Psoas muscle (tissue), 8 donors: Measurements from ENCODE around the gene VKORC1. TPM values are rescaled to one million over a fixed set of nuclear protein-coding genes. Genes with fewer than 3 reads are reported as not detected.
"Not testable (repeated sequence)": the region's sequence is repeated elsewhere in the genome, so short reads cannot be mapped to it uniquely, and the experiment has no call there.

Experiments used
- ATAC-seq, 4 donors: fragments of 200-7000 bp; cut with Tn5 transposase; one replicate each; pipeline ENCODE4 v1.9.1; 2020; ENCODE audit warnings: moderate library complexity in 3 of 4, mild to moderate bottlenecking in 2 of 4
- DNase-seq, 2 donors: peaks; one replicate each; pipeline ENCODE4 v3.0.0-alpha.2; 2020
- H3K27ac ChIP-seq: fragments of 200-600 bp; one replicate; pipeline ENCODE4 v1.8.0; 2022
- H3K27me3 ChIP-seq, 3 donors: fragments of 200-600 bp in 1 of 3; one replicate each; pipeline versions ENCODE4 v1.6.1 to v1.8.0; 2013 to 2022; ENCODE audit warnings: low read length in 2 of 3, mild to moderate bottlenecking in 2 of 3, moderate library complexity in 1 of 3; ENCODE audit not compliant: insufficient read depth in 3 of 3
- H3K36me3 ChIP-seq, 2 donors: fragments of 200-600 bp in 1 of 2; one replicate each; pipeline versions ENCODE4 v1.6.1 to v1.8.0; 2013 to 2022; ENCODE audit warnings: low read depth in 1 of 2, mild to moderate bottlenecking in 1 of 2, moderate library complexity in 1 of 2; ENCODE audit not compliant: insufficient read depth in 1 of 2
- H3K4me1 ChIP-seq: fragments of 200-600 bp; one replicate; pipeline ENCODE4 v1.8.0; 2022
- H3K4me3 ChIP-seq: fragments of 200-600 bp; one replicate; pipeline ENCODE4 v1.8.0; 2022; ENCODE audit warnings: mild to moderate bottlenecking
- H3K9me3 ChIP-seq: fragments of 200-600 bp; one replicate; pipeline ENCODE4 v1.8.0; 2022
- CTCF ChIP-seq: fragments of 200-600 bp; IDR thresholded peaks from one replicate; pipeline ENCODE4 v1.8.0; 2022; ENCODE audit warnings: antibody characterized with exemption
- WGBS, 3 donors: extraction: QIAGEN DNeasy Blood & Tissue Kit; methylation state at CpG; one replicate each; pipeline versions ENCODE4 v1.1.6 to v1.1.7; 2013; 5-methylcytosine and 5-hydroxymethylcytosine counted together
- intact Hi-C, 2 donors: fragments of 100-400 bp; cut with DNase I; formaldehyde crosslinking; loops; one replicate each; pipeline versions ENCODE4 v1.11.0 to v1.14.2; 2022
- polyA plus RNA-seq, 3 donors: library from polyadenylated mRNA; stranded (reverse); fragments of 200-250 nt; gene quantifications; one replicate each; pipeline ENCODE4 v1.2.3, GENCODE V29; 2013
- total RNA-seq, 4 donors: library from RNA; stranded (reverse); fragmentation: NEBNext Ultra II Directional in 2 of 4; extraction: Animal tissue kit (Norgen Biotek cat#: 25700) in 2 of 4; gene quantifications; one replicate each; pipeline versions ENCODE4 v1.2.1 to v1.2.4, GENCODE V29; 2021 to 2023
- donor health status: healthy with polysubstance abuse.
- donor health status: DM: no; HTN: no; CAD: no; lungs with moderate emphysema.
- donor health status: Bipolar disorder and iron deficiency.
- donor health status: healthy.
- donor health status: DM: yes; HTN: yes; CAD: no.
- donor health status: DM: no; HTN: no; CAD: no.
- donor health status: DM: no; HTN: no; CAD: no.
- donor health status: DM: yes; HTN: yes; CAD: no.

VKORC1 gene
- total and polyA plus RNA-seq, 7 donors: 13.3 to 57.0 (median 17.8) TPM

DNA sequence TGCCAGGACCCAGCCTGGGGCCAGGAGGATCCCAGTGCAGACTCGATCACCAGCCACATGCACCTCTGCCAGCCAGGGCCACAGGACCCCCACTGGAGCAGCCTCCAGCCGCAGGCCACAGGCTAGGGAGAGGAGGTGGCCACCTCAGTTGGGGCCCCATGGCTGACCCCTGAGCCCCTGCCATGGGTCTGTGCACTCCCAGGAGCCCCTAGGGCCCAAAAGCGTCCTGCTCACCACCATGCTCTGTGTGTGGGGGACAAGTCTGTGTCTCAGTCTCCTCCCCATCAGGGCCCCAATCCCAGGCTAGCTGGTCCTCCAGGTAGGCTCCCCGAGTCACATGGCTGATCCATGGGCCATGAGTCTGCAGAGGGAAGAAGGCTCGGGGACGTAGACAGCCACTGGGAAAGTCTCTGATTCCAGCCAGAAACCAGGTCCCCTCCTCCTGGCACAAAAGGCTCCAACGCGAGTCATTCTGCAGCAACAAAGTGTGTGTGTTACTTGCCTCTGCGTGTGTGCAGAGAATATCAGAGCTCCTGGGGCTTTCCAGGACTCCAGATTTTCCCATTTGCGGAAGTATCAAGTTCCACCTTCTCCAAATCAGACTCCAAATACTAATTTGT is 47.0 kb upstream of the VKORC1 start:
- peak in 1 of 2 donors; percentile 63 for DNase-seq
- TF ChIP-seq CTCF: no peak
- H3K27me3 ChIP-seq: no peaks in the 10 kb centered on the region
- H3K36me3 ChIP-seq: no peaks in the 10 kb centered on the region
- peaks cover 23% of the 10 kb centered on the region for H3K4me1 ChIP-seq
- H3K9me3 ChIP-seq: no peaks in the 10 kb centered on the region
- peak overlapping the region; percentile 70 for H3K4me3 ChIP-seq
- peak overlapping the region; percentile 82 for H3K27ac ChIP-seq
- WGBS, 3 donors: 25 to 28% (median 25%) methylated on average over 10 of the region's 10 CpGs
- intact Hi-C loops: loop anchor here (1.0 to 5.0 kb wide), 3 partner anchors 34 to 157 kb away; partner anchors contain the start of genes BCKDK (in 1 of the 2), HSD3B7 (in 1 of the 2) and VKORC1 (in 1 of the 2)
- peak in 3 of 4 donors; percentile 2 to 4 (median 4) for ATAC-seq

DNA sequence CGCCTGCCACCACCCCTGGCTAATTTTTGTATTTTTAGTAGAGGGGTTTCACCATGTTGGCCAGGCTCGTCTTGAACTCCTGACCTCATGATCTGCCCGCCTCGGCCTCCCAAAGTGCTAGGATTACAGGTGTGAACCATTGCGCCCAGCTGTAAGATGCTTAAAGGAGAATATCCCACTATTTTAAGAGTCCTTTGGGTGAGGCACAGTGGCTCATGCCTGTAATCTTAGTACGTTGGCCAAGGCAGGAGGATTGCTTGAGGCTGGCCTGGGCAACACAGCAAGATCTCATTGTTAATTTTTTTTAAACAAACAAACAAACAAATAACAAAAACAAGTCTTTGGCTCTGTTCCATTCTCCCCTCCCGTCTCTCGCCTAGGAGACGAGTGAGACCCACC is 46.5 kb upstream of the VKORC1 start:
- not testable (repeated sequence) for H3K9me3 ChIP-seq, H3K27me3 ChIP-seq, DNase-seq, ATAC-seq, H3K36me3 ChIP-seq
- intact Hi-C loops: loop anchor here in 1 of 2 donors (5.0 kb wide), 1 partner anchor 34 kb away; the partner anchor contains the start of gene BCKDK
- peaks cover 23% of the 10 kb centered on the region for H3K4me1 ChIP-seq
- H3K4me3 ChIP-seq: peak overlapping the region; percentile 70
- 86 to 90% (median 89%) methylated on average over 9 of the region's 9 CpGs for WGBS, 3 donors
- peak overlapping the region; percentile 82 for H3K27ac ChIP-seq

DNA sequence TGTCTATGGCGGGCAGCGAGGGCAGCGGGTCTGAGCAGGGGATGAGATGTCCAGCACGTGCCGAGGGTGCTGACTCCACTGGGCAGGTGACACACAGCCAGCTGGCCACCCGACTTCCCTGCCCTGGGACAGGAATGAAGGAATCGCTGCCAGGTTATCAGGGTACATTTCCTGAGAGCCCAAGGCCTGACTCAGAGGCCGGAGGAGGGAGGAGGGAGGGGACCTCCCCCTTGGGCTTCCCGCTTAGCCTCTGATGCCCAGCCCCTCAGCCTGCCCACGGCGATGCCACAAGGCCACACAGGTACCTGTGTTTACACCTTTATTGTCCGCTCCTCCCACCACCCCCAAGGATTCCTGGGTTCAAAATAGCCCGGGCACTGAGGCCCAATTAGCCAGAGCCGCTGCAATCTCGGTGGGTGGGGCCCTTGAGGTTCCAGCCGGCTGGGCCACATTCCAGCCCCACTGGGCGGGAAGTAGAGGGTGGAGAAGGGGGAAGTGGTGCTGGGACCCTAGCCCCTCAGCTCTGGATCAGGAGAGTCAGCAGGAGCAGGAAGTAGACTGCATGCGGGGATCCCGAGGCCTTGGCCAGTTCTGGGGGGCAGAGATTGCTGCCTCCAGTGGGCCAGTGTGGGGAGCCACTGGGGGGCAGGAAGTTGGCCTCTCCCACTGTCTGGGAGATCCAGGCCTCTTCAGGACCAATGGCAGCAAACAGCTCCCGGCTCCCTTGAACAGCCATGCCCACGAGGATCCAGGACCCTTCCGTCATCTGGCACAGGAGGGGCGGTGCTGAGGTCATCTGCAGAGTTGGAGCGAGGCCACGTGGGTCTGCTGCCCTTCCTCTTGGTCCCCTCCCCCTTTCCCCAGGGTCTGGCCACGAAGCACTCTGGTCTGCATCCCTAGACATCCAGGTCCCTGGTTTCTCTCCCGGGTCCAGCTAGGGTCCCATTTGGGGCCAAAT is 44.3 kb upstream of the VKORC1 start:
- Histone ChIP-seq H3K4me1 (peaks cover 23% of the 10 kb centered on the region), H3K27ac (peak overlapping the region; percentile 27), H3K27me3 (no peaks in the 10 kb centered on the region), H3K9me3 (no peaks in the 10 kb centered on the region), H3K4me3 (peak overlapping the region; percentile 34), H3K36me3 (no peaks in the 10 kb centered on the region)
- intact Hi-C loops: no loop called here
- TF ChIP-seq CTCF: no peak
- WGBS, 3 donors: 42 to 45% (median 45%) methylated on average over 25 to 27 of the region's 27 CpGs
- DNase-seq (peak; percentile 75 to 91), ATAC-seq (peak; percentile 61 to 69 (median 66))

DNA sequence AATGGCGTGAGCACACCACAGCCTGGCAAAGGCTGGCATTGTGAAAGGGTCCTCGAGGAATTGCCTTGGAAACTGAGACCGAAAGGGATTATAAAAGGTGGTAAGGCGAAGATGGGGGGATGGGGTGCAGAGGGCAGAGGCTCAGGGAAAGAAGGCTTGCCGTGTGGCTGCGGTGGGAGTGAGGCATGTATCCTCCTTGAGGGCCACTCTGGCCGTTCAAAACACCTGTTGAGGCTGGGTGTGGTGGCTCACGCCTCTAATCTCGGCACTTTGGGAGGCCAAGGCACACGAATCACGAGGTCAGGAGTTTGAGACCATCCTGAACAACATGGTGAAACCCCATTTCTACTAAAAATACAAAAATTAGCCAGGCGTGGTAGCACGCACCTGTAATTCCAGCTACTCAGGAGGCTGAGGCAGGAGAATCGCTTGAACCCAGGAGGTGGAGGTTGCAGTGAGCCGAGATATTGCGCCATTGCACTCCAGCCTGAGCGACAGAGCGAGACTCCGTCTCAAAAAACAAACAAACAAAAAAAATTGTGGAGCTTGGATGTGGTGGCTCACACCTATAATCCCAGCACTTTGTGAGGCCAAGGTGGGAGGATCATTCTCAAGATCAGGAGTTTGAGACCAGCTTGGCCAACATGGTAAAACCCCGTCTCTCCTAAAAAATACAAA is 42.4 kb upstream of the VKORC1 start:
- H3K27ac ChIP-seq, H3K4me3 ChIP-seq, ATAC-seq, H3K9me3 ChIP-seq, DNase-seq, H3K27me3 ChIP-seq, intact Hi-C loops, H3K36me3 ChIP-seq: not testable (repeated sequence)
- 85 to 89% (median 86%) methylated on average over 20 of the region's 20 CpGs for WGBS, 3 donors
- peaks cover 20% of the 10 kb centered on the region for H3K4me1 ChIP-seq

DNA sequence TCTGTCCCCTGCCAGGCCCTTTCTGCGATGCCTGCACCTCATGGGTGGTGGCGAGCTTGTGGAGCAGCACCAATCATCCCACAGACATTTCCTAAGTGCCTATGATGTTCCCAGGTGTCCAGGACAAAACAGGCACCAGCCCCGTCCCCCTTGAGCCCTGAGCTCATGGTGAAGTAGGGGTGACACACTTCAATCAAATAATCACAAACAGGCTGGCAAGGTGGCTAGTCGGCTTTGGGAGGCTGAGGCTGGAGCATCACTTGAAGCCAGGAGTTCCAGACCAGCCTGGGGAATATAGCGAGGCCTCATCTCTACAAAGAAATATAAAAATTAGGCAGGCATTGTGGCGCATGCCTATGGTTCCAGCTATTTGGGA is 41.7 kb upstream of the VKORC1 start:
- 84 to 93% (median 90%) methylated on average over 6 of the region's 6 CpGs for WGBS, 3 donors
- H3K36me3 ChIP-seq: peaks cover 0 to 12% of the 10 kb centered on the region in 2 donors
- DNase-seq (no peak), ATAC-seq (no peak)
- H3K4me1 ChIP-seq: peaks cover 13% of the 10 kb centered on the region
- TF ChIP-seq CTCF: no peak
- no peaks in the 10 kb centered on the region for H3K27me3 ChIP-seq
- no peak overlapping the region for H3K27ac ChIP-seq
- no peak overlapping the region for H3K4me3 ChIP-seq
- no peaks in the 10 kb centered on the region for H3K9me3 ChIP-seq
- intact Hi-C loops: no loop called here
